ENCODE data around the gene AAR2.

DNA sequence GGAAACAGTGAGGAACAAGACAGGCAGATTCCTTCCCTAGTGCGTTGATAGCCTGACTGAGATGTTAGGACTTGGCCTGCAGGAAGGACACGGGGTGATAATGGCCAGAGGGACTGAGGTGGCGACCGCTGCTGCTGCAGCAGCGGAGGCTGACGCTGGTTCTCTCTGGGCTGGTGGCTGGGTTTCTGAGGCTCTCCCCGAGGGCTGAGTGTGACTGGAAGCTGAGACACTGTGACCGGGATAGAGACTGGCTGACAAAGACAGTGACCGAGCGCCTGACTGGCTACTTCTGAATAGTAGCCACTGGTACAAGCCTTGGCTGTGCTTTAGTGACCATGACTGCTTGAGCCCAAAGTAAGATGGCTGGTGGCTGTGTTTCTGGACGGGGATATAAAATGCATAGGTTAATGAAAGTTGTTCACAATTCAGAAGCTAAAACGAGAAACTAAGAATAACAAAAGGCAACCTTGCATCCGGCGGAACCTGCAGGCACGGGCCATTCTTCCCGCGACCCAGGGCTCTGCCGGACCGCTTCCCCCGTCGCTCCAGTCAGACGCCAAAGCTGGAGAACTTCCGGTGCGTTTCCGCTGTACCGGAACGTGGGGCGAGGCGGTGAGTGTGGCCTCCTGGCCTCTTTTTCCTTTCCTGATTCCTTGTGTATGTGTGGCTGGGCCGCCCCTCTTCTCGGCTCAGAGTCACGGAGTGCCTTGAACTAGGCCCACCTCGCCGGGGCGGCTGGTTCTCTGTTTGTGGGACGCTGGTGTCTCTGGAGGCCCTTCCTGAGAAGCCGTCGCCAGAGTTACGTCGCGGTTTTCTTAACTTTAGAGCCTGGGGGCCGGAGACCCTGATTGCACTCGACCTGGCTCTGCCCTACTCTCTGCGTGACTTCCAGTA, at the start of gene AAR2:
- TF ChIP-seq, protein P1, sequence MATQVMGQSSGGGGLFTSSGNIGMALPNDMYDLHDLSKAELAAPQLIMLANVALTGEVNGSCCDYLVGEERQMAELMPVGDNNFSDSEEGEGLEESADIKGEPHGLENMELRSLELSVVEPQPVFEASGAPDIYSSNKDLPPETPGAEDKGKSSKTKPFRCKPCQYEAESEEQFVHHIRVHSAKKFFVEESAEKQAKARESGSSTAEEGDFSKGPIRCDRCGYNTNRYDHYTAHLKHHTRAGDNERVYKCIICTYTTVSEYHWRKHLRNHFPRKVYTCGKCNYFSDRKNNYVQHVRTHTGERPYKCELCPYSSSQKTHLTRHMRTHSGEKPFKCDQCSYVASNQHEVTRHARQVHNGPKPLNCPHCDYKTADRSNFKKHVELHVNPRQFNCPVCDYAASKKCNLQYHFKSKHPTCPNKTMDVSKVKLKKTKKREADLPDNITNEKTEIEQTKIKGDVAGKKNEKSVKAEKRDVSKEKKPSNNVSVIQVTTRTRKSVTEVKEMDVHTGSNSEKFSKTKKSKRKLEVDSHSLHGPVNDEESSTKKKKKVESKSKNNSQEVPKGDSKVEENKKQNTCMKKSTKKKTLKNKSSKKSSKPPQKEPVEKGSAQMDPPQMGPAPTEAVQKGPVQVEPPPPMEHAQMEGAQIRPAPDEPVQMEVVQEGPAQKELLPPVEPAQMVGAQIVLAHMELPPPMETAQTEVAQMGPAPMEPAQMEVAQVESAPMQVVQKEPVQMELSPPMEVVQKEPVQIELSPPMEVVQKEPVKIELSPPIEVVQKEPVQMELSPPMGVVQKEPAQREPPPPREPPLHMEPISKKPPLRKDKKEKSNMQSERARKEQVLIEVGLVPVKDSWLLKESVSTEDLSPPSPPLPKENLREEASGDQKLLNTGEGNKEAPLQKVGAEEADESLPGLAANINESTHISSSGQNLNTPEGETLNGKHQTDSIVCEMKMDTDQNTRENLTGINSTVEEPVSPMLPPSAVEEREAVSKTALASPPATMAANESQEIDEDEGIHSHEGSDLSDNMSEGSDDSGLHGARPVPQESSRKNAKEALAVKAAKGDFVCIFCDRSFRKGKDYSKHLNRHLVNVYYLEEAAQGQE (IDR thresholded peaks at IDR 0.05): no peak
- TF ChIP-seq, protein P2, sequence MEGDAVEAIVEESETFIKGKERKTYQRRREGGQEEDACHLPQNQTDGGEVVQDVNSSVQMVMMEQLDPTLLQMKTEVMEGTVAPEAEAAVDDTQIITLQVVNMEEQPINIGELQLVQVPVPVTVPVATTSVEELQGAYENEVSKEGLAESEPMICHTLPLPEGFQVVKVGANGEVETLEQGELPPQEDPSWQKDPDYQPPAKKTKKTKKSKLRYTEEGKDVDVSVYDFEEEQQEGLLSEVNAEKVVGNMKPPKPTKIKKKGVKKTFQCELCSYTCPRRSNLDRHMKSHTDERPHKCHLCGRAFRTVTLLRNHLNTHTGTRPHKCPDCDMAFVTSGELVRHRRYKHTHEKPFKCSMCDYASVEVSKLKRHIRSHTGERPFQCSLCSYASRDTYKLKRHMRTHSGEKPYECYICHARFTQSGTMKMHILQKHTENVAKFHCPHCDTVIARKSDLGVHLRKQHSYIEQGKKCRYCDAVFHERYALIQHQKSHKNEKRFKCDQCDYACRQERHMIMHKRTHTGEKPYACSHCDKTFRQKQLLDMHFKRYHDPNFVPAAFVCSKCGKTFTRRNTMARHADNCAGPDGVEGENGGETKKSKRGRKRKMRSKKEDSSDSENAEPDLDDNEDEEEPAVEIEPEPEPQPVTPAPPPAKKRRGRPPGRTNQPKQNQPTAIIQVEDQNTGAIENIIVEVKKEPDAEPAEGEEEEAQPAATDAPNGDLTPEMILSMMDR (IDR thresholded peaks at IDR 0.05; ENCODE audit: low read depth, low read length, missing input control): no peak
- peak; percentile 97 to 98 for TF ChIP-seq GABPA (IDR thresholded peaks at IDR 0.05 in 1 of 2, conservative IDR thresholded peaks at IDR 0.05 in 1 of 2)
- TF ChIP-seq JUND (IDR thresholded peaks at IDR 0.05): no peak
- peak; percentile 69 for TF ChIP-seq YY1 (IDR thresholded peaks at IDR 0.05)
- TF ChIP-seq, protein P3, sequence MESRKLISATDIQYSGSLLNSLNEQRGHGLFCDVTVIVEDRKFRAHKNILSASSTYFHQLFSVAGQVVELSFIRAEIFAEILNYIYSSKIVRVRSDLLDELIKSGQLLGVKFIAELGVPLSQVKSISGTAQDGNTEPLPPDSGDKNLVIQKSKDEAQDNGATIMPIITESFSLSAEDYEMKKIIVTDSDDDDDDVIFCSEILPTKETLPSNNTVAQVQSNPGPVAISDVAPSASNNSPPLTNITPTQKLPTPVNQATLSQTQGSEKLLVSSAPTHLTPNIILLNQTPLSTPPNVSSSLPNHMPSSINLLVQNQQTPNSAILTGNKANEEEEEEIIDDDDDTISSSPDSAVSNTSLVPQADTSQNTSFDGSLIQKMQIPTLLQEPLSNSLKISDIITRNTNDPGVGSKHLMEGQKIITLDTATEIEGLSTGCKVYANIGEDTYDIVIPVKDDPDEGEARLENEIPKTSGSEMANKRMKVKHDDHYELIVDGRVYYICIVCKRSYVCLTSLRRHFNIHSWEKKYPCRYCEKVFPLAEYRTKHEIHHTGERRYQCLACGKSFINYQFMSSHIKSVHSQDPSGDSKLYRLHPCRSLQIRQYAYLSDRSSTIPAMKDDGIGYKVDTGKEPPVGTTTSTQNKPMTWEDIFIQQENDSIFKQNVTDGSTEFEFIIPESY (IDR thresholded peaks at IDR 0.05): no peak
- TF ChIP-seq, protein P4, sequence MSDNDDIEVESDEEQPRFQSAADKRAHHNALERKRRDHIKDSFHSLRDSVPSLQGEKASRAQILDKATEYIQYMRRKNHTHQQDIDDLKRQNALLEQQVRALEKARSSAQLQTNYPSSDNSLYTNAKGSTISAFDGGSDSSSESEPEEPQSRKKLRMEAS (IDR thresholded peaks at IDR 0.05): peak; percentile 71
- TF ChIP-seq SP1 (IDR thresholded peaks at IDR 0.05): peak; percentile 30
- peak; percentile 39 for TF ChIP-seq TAF1 (conservative IDR thresholded peaks at IDR 0.05)
